Activated CD4-positive, alpha-beta T cell treated with anti-CD3 and anti-CD28 coated beads, Interleukin-2, amount 10 ng/mL, durations not matched to agents 7 days and 5 days (primary cell): ENCODE data around the gene EFNB2. TPM values are rescaled to one million over a fixed set of nuclear protein-coding genes. Genes with fewer than 3 reads are reported as not detected.

Experiments used
- CTCF ChIA-PET: fragments of 350-600 bp; sonication (Branson Sonifier 250); formaldehyde crosslinking; loops from one replicate; lab custom pipeline; 2021; ENCODE audit warnings: antibody characterized with exemption; lab: Charles Lee
- POLR2A ChIA-PET: fragments of 350-600 bp; sonication (Branson Sonifier 250); formaldehyde crosslinking; loops from one replicate; lab custom pipeline; 2021; ENCODE audit warnings: antibody characterized with exemption; lab: Charles Lee
- DNase-seq: peaks from one replicate; pipeline ENCODE4 v3.0.0-alpha.2; 2020
- H3K27ac Mint-ChIP-seq: one replicate; pipeline ENCODE4 v1.8.0; 2021; ENCODE audit warnings: mild to moderate bottlenecking, moderate library complexity, mixed read lengths
- H3K27me3 Mint-ChIP-seq: one replicate; pipeline ENCODE4 v1.8.0; 2021; ENCODE audit warnings: mixed read lengths
- H3K36me3 Mint-ChIP-seq: one replicate; pipeline ENCODE4 v1.8.0; 2021; ENCODE audit warnings: low read depth, mixed read lengths
- H3K4me1 Mint-ChIP-seq: one replicate; pipeline ENCODE4 v1.8.0; 2021; ENCODE audit warnings: mixed read lengths
- H3K4me3 Mint-ChIP-seq: one replicate; pipeline ENCODE4 v1.8.0; 2021; ENCODE audit warnings: mild to moderate bottlenecking, moderate library complexity, mixed read lengths
- H3K9me3 Mint-ChIP-seq: one replicate; pipeline ENCODE4 v1.8.0; 2021; ENCODE audit warnings: mixed read lengths
- total RNA-seq, 2 experiments: library from RNA; stranded (reverse); gene quantifications; one replicate each; pipeline ENCODE4 v1.2.3, GENCODE V29; 2021

Gene EFNB2
- total RNA-seq, 2 experiments from 2014 or later: 0.04 to 0.10 TPM

GRCh38 chr13:106565127-106565775 lies 29.8 kb upstream of the EFNB2 start:
- Mint-ChIP-seq H3K4me1 (peaks cover 61% of the 10 kb centered on the region), H3K27ac (peak overlapping the region; percentile 16), H3K36me3 (peaks cover 29% of the 10 kb centered on the region), H3K27me3 (no peaks in the 10 kb centered on the region), H3K9me3 (no peaks in the 10 kb centered on the region), H3K4me3 (peak overlapping the region; percentile 92)
- POLR2A ChIA-PET: no interaction called here
- CTCF ChIA-PET: interaction anchor here (6.6 kb wide), 1 partner anchor 29 kb away, joined by 30 read pairs; the partner anchor contains the start of gene EFNB2
- DNase-seq: no peak

GRCh38 chr13:106562301-106562700 lies 26.8 kb upstream of the EFNB2 start:
- DNase-seq: no peak
- Mint-ChIP-seq H3K36me3 (peaks cover 47% of the 10 kb centered on the region), H3K27ac (no peak overlapping the region), H3K27me3 (no peaks in the 10 kb centered on the region), H3K4me3 (no peak overlapping the region), H3K9me3 (no peaks in the 10 kb centered on the region), H3K4me1 (peaks cover 59% of the 10 kb centered on the region)
- ChIA-PET CTCF (interaction anchor here (2.4 kb wide), 1 partner anchor 26 kb away, joined by 9 read pairs; no protein-coding TSS in a partner anchor), POLR2A (no interaction called here)

GRCh38 chr13:106561551-106562170 lies 26.2 kb upstream of the EFNB2 start:
- ChIA-PET POLR2A (no interaction called here), CTCF (interaction anchor here (2.4 kb wide), 1 partner anchor 25 kb away, joined by 9 read pairs; no protein-coding TSS in a partner anchor)
- no peak for DNase-seq
- H3K9me3 Mint-ChIP-seq: no peaks in the 10 kb centered on the region
- no peaks in the 10 kb centered on the region for H3K27me3 Mint-ChIP-seq
- H3K4me3 Mint-ChIP-seq: no peak overlapping the region
- H3K4me1 Mint-ChIP-seq: peaks cover 59% of the 10 kb centered on the region
- H3K27ac Mint-ChIP-seq: no peak overlapping the region
- H3K36me3 Mint-ChIP-seq: peaks cover 45% of the 10 kb centered on the region

GRCh38 chr13:106560821-106561220 lies 25.4 kb upstream of the EFNB2 start:
- peaks cover 45% of the 10 kb centered on the region for H3K36me3 Mint-ChIP-seq
- no peak overlapping the region for H3K4me3 Mint-ChIP-seq
- POLR2A ChIA-PET: no interaction called here
- CTCF ChIA-PET: no interaction called here
- peaks cover 52% of the 10 kb centered on the region for H3K4me1 Mint-ChIP-seq
- no peak overlapping the region for H3K27ac Mint-ChIP-seq
- H3K27me3 Mint-ChIP-seq: no peaks in the 10 kb centered on the region
- no peak for DNase-seq
- no peaks in the 10 kb centered on the region for H3K9me3 Mint-ChIP-seq

- ChIA-PET CTCF (no interaction called here), POLR2A (no interaction called here)
- Mint-ChIP-seq H3K9me3 (no peaks in the 10 kb centered on the region), H3K4me3 (no peak overlapping the region), H3K36me3 (peaks cover 56% of the 10 kb centered on the region), H3K27ac (no peak overlapping the region), H3K27me3 (no peaks in the 10 kb centered on the region), H3K4me1 (peaks cover 36% of the 10 kb centered on the region)
- DNase-seq: no peak
Observed at GRCh38 chr13:106558527-106558926, 23.1 kb upstream of the EFNB2 start.

GRCh38 chr13:106555631-106556328 lies 20.3 kb upstream of the EFNB2 start:
- CTCF ChIA-PET: interaction anchor here (1.0 kb wide), 1 partner anchor 11 kb away, joined by 3 read pairs; no protein-coding TSS in a partner anchor
- DNase-seq: no peak
- no peak overlapping the region for H3K27ac Mint-ChIP-seq
- H3K9me3 Mint-ChIP-seq: no peaks in the 10 kb centered on the region
- peaks cover 60% of the 10 kb centered on the region for H3K36me3 Mint-ChIP-seq
- H3K27me3 Mint-ChIP-seq: no peaks in the 10 kb centered on the region
- no peak overlapping the region for H3K4me3 Mint-ChIP-seq
- POLR2A ChIA-PET: no interaction called here
- peaks cover 21% of the 10 kb centered on the region for H3K4me1 Mint-ChIP-seq

GRCh38 chr13:106551751-106552150 lies 16.3 kb upstream of the EFNB2 start:
- ChIA-PET CTCF (interaction anchor here (1.2 to 2.0 kb wide), 2 partner anchors 15 to 72 kb away, joined by 3 to 6 read pairs; no protein-coding TSS in a partner anchor), POLR2A (no interaction called here)
- peaks cover 18% of the 10 kb centered on the region for H3K4me1 Mint-ChIP-seq
- H3K9me3 Mint-ChIP-seq: no peaks in the 10 kb centered on the region
- no peak for DNase-seq
- no peak overlapping the region for H3K4me3 Mint-ChIP-seq
- H3K27ac Mint-ChIP-seq: no peak overlapping the region
- H3K27me3 Mint-ChIP-seq: no peaks in the 10 kb centered on the region
- H3K36me3 Mint-ChIP-seq: peaks cover 55% of the 10 kb centered on the region

GRCh38 chr13:106551350-106551749 lies 15.9 kb upstream of the EFNB2 start:
- H3K27ac Mint-ChIP-seq: no peak overlapping the region
- CTCF ChIA-PET: interaction anchor here (1.2 to 2.0 kb wide), 2 partner anchors 15 to 72 kb away, joined by 3 to 6 read pairs; no protein-coding TSS in a partner anchor
- DNase-seq: no peak
- POLR2A ChIA-PET: no interaction called here
- peaks cover 51% of the 10 kb centered on the region for H3K36me3 Mint-ChIP-seq
- peaks cover 18% of the 10 kb centered on the region for H3K4me1 Mint-ChIP-seq
- H3K27me3 Mint-ChIP-seq: no peaks in the 10 kb centered on the region
- no peak overlapping the region for H3K4me3 Mint-ChIP-seq
- no peaks in the 10 kb centered on the region for H3K9me3 Mint-ChIP-seq

GRCh38 chr13:106550570-106551135 lies 15.2 kb upstream of the EFNB2 start:
- ChIA-PET CTCF (interaction anchor here (1.2 to 2.0 kb wide), 2 partner anchors 14 to 73 kb away, joined by 3 to 6 read pairs; no protein-coding TSS in a partner anchor), POLR2A (no interaction called here)
- Mint-ChIP-seq H3K4me1 (peaks cover 15% of the 10 kb centered on the region), H3K27ac (no peak overlapping the region), H3K36me3 (peaks cover 44% of the 10 kb centered on the region), H3K27me3 (no peaks in the 10 kb centered on the region), H3K9me3 (no peaks in the 10 kb centered on the region), H3K4me3 (no peak overlapping the region)
- DNase-seq: no peak

GRCh38 chr13:106548064-106548696 lies 12.7 kb upstream of the EFNB2 start:
- CTCF ChIA-PET: no interaction called here
- H3K4me1 Mint-ChIP-seq: peaks cover 9% of the 10 kb centered on the region
- H3K36me3 Mint-ChIP-seq: peaks cover 24% of the 10 kb centered on the region
- POLR2A ChIA-PET: no interaction called here
- H3K9me3 Mint-ChIP-seq: no peaks in the 10 kb centered on the region
- H3K4me3 Mint-ChIP-seq: no peak overlapping the region
- no peaks in the 10 kb centered on the region for H3K27me3 Mint-ChIP-seq
- H3K27ac Mint-ChIP-seq: no peak overlapping the region
- DNase-seq: no peak

GRCh38 chr13:106541826-106542225 lies 6.4 kb upstream of the EFNB2 start:
- POLR2A ChIA-PET: no interaction called here
- no peaks in the 10 kb centered on the region for H3K27me3 Mint-ChIP-seq
- H3K4me3 Mint-ChIP-seq: no peak overlapping the region
- peaks cover 14% of the 10 kb centered on the region for H3K36me3 Mint-ChIP-seq
- no peaks in the 10 kb centered on the region for H3K9me3 Mint-ChIP-seq
- no peaks in the 10 kb centered on the region for H3K4me1 Mint-ChIP-seq
- CTCF ChIA-PET: no interaction called here
- H3K27ac Mint-ChIP-seq: no peak overlapping the region
- no peak for DNase-seq

- Mint-ChIP-seq H3K9me3 (no peaks in the 10 kb centered on the region), H3K4me1 (peaks cover 4% of the 10 kb centered on the region)
- CTCF ChIA-PET: no interaction called here
Observed at GRCh38 chr13:106540613-106541012, 5.2 kb upstream of the EFNB2 start.

More at GRCh38 chr13:106540613-106541012, 5.2 kb upstream of the EFNB2 start:
- peaks cover 14% of the 10 kb centered on the region for H3K36me3 Mint-ChIP-seq
- H3K27ac Mint-ChIP-seq: no peak overlapping the region
- H3K4me3 Mint-ChIP-seq: no peak overlapping the region
- POLR2A ChIA-PET: interaction anchor here (0.6 kb wide), 1 partner anchor 536 kb away, joined by 3 read pairs; no protein-coding TSS in a partner anchor
- peaks cover 3% of the 10 kb centered on the region for H3K27me3 Mint-ChIP-seq
- no peak for DNase-seq
